Colonic mucosa (tissue), 4 donors: Measurements from ENCODE around the gene TCF4. TPM values are rescaled to one million over a fixed set of nuclear protein-coding genes. Genes with fewer than 3 reads are reported as not detected.

Experiments
- DNase-seq: peaks from one replicate; pipeline ENCODE4 v3.0.0-alpha.2; 2020
- H3K27ac ChIP-seq: fragments of 200-600 bp; one replicate; pipeline ENCODE4 v1.8.0; 2021
- H3K27me3 ChIP-seq: fragments of 200-600 bp; one replicate; pipeline ENCODE4 v1.8.0; 2021
- H3K36me3 ChIP-seq: fragments of 200-600 bp; one replicate; pipeline ENCODE4 v1.8.0; 2021
- H3K4me1 ChIP-seq: fragments of 200-600 bp; one replicate; pipeline ENCODE4 v1.8.0; 2021; ENCODE audit warnings: mild to moderate bottlenecking
- H3K4me3 ChIP-seq: fragments of 200-600 bp; one replicate; pipeline ENCODE4 v1.8.0; 2021
- H3K9ac ChIP-seq, 2 donors: one replicate each; pipeline ENCODE4 v1.7.0; 2013; ENCODE audit warnings: control low read depth in 2 of 2, low read depth in 2 of 2, low read length in 2 of 2
- H3K9me3 ChIP-seq: fragments of 200-600 bp; one replicate; pipeline ENCODE4 v1.8.0; 2021
- CTCF ChIP-seq: fragments of 200-600 bp; IDR thresholded peaks from one replicate; pipeline ENCODE4 v1.8.0; 2022; ENCODE audit warnings: antibody characterized with exemption, mild to moderate bottlenecking
- intact Hi-C: fragments of 100-400 bp; cut with DNase I; formaldehyde crosslinking; loops from one replicate; pipeline ENCODE4 v1.14.1; 2022
- total RNA-seq, 2 donors: library from RNA; stranded (reverse); fragmentation: NEBNext Ultra II Directional in 1 of 2; extraction: Animal tissue kit (Norgen Biotek cat#: 25700) in 1 of 2; gene quantifications; one replicate each; pipeline ENCODE4 v1.2.1, GENCODE V29; 2021
- donor health status: healthy.
- donor health status: DM: no; HTN: no; CAD: no.
- donor health status: DM: no; HTN: no; CAD: no.

TCF4 gene
- total RNA-seq, 2 donors from 2014 or later = 9.8 to 29.0 TPM

- H3K27me3 ChIP-seq = no peaks in the 10 kb centered on the region
- H3K36me3 ChIP-seq = no peaks in the 10 kb centered on the region
- no peaks in the 10 kb centered on the region for H3K9me3 ChIP-seq
- no peak for DNase-seq
- H3K27ac ChIP-seq = no peak overlapping the region
- H3K9ac ChIP-seq = no peak overlapping the region
- TF ChIP-seq CTCF = no peak
- no peaks in the 10 kb centered on the region for H3K4me1 ChIP-seq
- H3K4me3 ChIP-seq = no peak overlapping the region
- intact Hi-C loops = no loop called here
Observed at GRCh38 chr18:55515214-55515613, 72.8 kb downstream of the TCF4 start.

GRCh38 chr18:55513161-55513560, 74.8 kb downstream of the TCF4 start:
- no peaks in the 10 kb centered on the region for H3K36me3 ChIP-seq
- intact Hi-C loops = no loop called here
- DNase-seq = no peak
- TF ChIP-seq CTCF = no peak
- H3K9me3 ChIP-seq = no peaks in the 10 kb centered on the region
- no peaks in the 10 kb centered on the region for H3K4me1 ChIP-seq
- H3K27me3 ChIP-seq = no peaks in the 10 kb centered on the region
- H3K9ac ChIP-seq = no peak overlapping the region
- no peak overlapping the region for H3K27ac ChIP-seq
- no peak overlapping the region for H3K4me3 ChIP-seq

- Histone ChIP-seq H3K36me3 (no peaks in the 10 kb centered on the region), H3K4me1 (no peaks in the 10 kb centered on the region), H3K27me3 (no peaks in the 10 kb centered on the region), H3K27ac (no peak overlapping the region), H3K4me3 (no peak overlapping the region), H3K9ac (no peak overlapping the region), H3K9me3 (no peaks in the 10 kb centered on the region)
- TF ChIP-seq CTCF = no peak
- DNase-seq = no peak
- intact Hi-C loops = no loop called here
Observed at GRCh38 chr18:55511277-55511676, 76.7 kb downstream of the TCF4 start.

GRCh38 chr18:55510809-55511208, 77.2 kb downstream of the TCF4 start:
- no peak overlapping the region for H3K9ac ChIP-seq
- no peaks in the 10 kb centered on the region for H3K27me3 ChIP-seq
- H3K27ac ChIP-seq = peak overlapping the region; percentile 54
- no peaks in the 10 kb centered on the region for H3K4me1 ChIP-seq
- H3K36me3 ChIP-seq = no peaks in the 10 kb centered on the region
- DNase-seq = no peak
- intact Hi-C loops = no loop called here
- H3K9me3 ChIP-seq = no peaks in the 10 kb centered on the region
- H3K4me3 ChIP-seq = no peak overlapping the region
- TF ChIP-seq CTCF = no peak

- Histone ChIP-seq H3K27me3 (no peaks in the 10 kb centered on the region), H3K9me3 (no peaks in the 10 kb centered on the region), H3K4me1 (no peaks in the 10 kb centered on the region), H3K36me3 (no peaks in the 10 kb centered on the region), H3K9ac (no peak overlapping the region), H3K27ac (peak overlapping the region; percentile 54), H3K4me3 (no peak overlapping the region)
- TF ChIP-seq CTCF = no peak
- intact Hi-C loops = no loop called here
- DNase-seq = no peak
Observed at GRCh38 chr18:55509631-55510324, 78.2 kb downstream of the TCF4 start.
